Fibroblast of the aortic adventitia (primary cell): Measurements from ENCODE around the gene MT1F. TPM values are rescaled to one million over a fixed set of nuclear protein-coding genes. Genes with fewer than 3 reads are reported as not detected.

Source experiments
- DNase-seq: peaks from one replicate; pipeline ENCODE4 v3.0.0-alpha.2; 2010; ENCODE audit warnings: low read depth
- H3K4me3 ChIP-seq: 2 replicates; pipeline ENCODE4 v1.5.1; 2011; ENCODE audit warnings: low read depth, mild to moderate bottlenecking, control low read depth, low read length, moderate library complexity
- CTCF ChIP-seq: IDR thresholded peaks from 2 replicates; pipeline ENCODE4 v1.5.1; 2011; ENCODE audit warnings: mild to moderate bottlenecking, low read length, control low read depth, inconsistent platforms; ENCODE audit not compliant: insufficient read depth
- total RNA-seq: library from RNA; depleted of rRNA; stranded (reverse); fragments of >200 nt; gene quantifications from 2 replicates; pipeline ENCODE4 v1.2.3, GENCODE V29; 2012; ENCODE audit warnings: low replicate concordance

The MT1F gene
- total RNA-seq, 1 donor: 0.18 TPM

- no peak for DNase-seq
- no peak for TF ChIP-seq CTCF
- peak overlapping the region; percentile 79 for H3K4me3 ChIP-seq
Observed at GRCh38 chr16:56683424-56684172, 25.8 kb downstream of the MT1F start.

GRCh38 chr16:56684256-56684925 is 26.6 kb downstream of the MT1F start:
- no peak for TF ChIP-seq CTCF
- H3K4me3 ChIP-seq: no peak overlapping the region
- no peak for DNase-seq

GRCh38 chr16:56684926-56685590 is 27.3 kb downstream of the MT1F start:
- no peak for DNase-seq
- no peak for TF ChIP-seq CTCF
- no peak overlapping the region for H3K4me3 ChIP-seq

- TF ChIP-seq CTCF: no peak
- no peak for DNase-seq
- no peak overlapping the region for H3K4me3 ChIP-seq
Observed at GRCh38 chr16:56686758-56687157, 29.0 kb downstream of the MT1F start.

GRCh38 chr16:56688762-56689161 is 31.0 kb downstream of the MT1F start:
- TF ChIP-seq CTCF: no peak
- no peak for DNase-seq
- H3K4me3 ChIP-seq: no peak overlapping the region

- TF ChIP-seq CTCF: no peak
- DNase-seq: no peak
- no peak overlapping the region for H3K4me3 ChIP-seq
Observed at GRCh38 chr16:56689171-56689570, 31.4 kb downstream of the MT1F start.
